K562 (cell line): ENCODE data around the gene GPD2. TPM values are rescaled to one million over a fixed set of nuclear protein-coding genes. Genes with fewer than 3 reads are reported as not detected.

Experiments
- ATAC-seq: fragments of 200-7000 bp; cut with Tn5 transposase; 3 replicates; pipeline ENCODE4 v1.9.1; 2020; ENCODE audit warnings: moderate library complexity
- BruUV-seq: library from RNA; stranded (reverse); fragments of 400-500 nt; replicated peaks from 2 replicates; lab custom pipeline; 2021; lab: Mats Ljungman, UMichigan
- CTCF ChIA-PET: fragments of 300-600 bp; formaldehyde crosslinking; extraction: SDS; loops from one replicate; lab custom pipeline; 2021; ENCODE audit warnings: low intra/inter-chr PET ratio; lab: Yijun Ruan, JAX
- POLR2A ChIA-PET: fragments of 300-600, 350-650 bp; sonication (Branson Sonifier 250); formaldehyde crosslinking; extraction: SDS; loops from one replicate; lab custom pipeline; 2021; ENCODE audit warnings: antibody characterized with exemption, inconsistent platforms; lab: Yijun Ruan, JAX
- DNase-seq, 4 experiments: peaks; one replicate each; pipeline versions ENCODE4 v3.0.0 to v3.0.0-alpha.2; 2011 to 2018; ENCODE audit warnings: low spot score in 3 of 4, mixed read lengths in 3 of 4; ENCODE audit errors: extremely low read depth in 1 of 4
- FAIRE-seq: peaks from 2 replicates; lab custom pipeline; 2011; peaks lifted over from hg19 to GRCh38; lab: Jason Lieb, UNC
- H2AFZ ChIP-seq: 2 replicates; pipeline ENCODE4 v1.6.0; 2011; ENCODE audit warnings: low read depth, low read length, control low read depth, inconsistent platforms
- H3K27ac ChIP-seq: fragments of 200-600 bp; 3 replicates; pipeline ENCODE4 v1.8.0; 2011; ENCODE audit warnings: low read depth, mild to moderate bottlenecking, control low read depth, inconsistent platforms, low read length, moderate library complexity, mixed read lengths; ENCODE audit errors: extremely low read depth
- H3K27me3 ChIP-seq, 2 experiments: fragments of 300-600 bp in 1 of 2; 2 replicates in 1 of 2; 3 replicates in 1 of 2; pipeline versions ENCODE4 v1.6.0 to v1.8.0; 2011; ENCODE audit warnings: inconsistent platforms in 2 of 2, low read length in 2 of 2, mild to moderate bottlenecking in 1 of 2, mixed read lengths in 1 of 2, moderate library complexity in 1 of 2; ENCODE audit not compliant: control insufficient read depth in 2 of 2, insufficient read depth in 2 of 2
- H3K36me3 ChIP-seq: fragments of 300-600 bp; 3 replicates; pipeline ENCODE4 v1.8.0; 2011; ENCODE audit warnings: mild to moderate bottlenecking, low read length, inconsistent platforms; ENCODE audit not compliant: control insufficient read depth, insufficient read depth
- H3K4me1 ChIP-seq, 2 experiments: fragments of 200-600 bp in 1 of 2; replicated peaks in 1 of 2; 2 replicates in 1 of 2; 3 replicates in 1 of 2; pipeline versions ENCODE4 v1.5.1 to v1.8.0; 2011; ENCODE audit warnings: inconsistent platforms in 2 of 2, low read length in 2 of 2, mild to moderate bottlenecking in 1 of 2, mixed read lengths in 1 of 2, moderate library complexity in 1 of 2; ENCODE audit not compliant: control insufficient read depth in 2 of 2, insufficient read depth in 2 of 2
- H3K4me2 ChIP-seq: 2 replicates; pipeline ENCODE4 v1.6.1; 2011; ENCODE audit warnings: low read length, control low read depth, inconsistent platforms, mixed read lengths; ENCODE audit not compliant: insufficient read depth
- H3K4me3 ChIP-seq: fragments of 200-600 bp; sonication (generic), shearing (Covaris generic); 2 replicates; pipeline ENCODE4 v1.5.1; 2016; ENCODE audit warnings: control low read depth, inconsistent platforms
- H3K79me2 ChIP-seq: fragments of 200-600 bp; 3 replicates; pipeline ENCODE4 v1.8.0; 2011; ENCODE audit warnings: low read length, inconsistent platforms; ENCODE audit not compliant: control insufficient read depth, insufficient read depth
- H3K9ac ChIP-seq, 2 experiments: 2 replicates each; pipeline versions ENCODE4 v1.6.0 to v1.6.1; 2011; ENCODE audit warnings: low read depth in 2 of 2, low read length in 2 of 2, control low read depth in 1 of 2, inconsistent platforms in 1 of 2, mild to moderate bottlenecking in 1 of 2, mixed read lengths in 1 of 2; ENCODE audit not compliant: insufficient read depth in 1 of 2
- H3K9me1 ChIP-seq: one replicate; pipeline ENCODE4 v1.6.0; 2011; ENCODE audit warnings: inconsistent platforms, mild to moderate bottlenecking, low read length, moderate library complexity; ENCODE audit not compliant: control insufficient read depth, insufficient read depth
- H3K9me3 ChIP-seq: replicated peaks from 2 replicates; pipeline ENCODE4 v1.5.1; 2011; ENCODE audit warnings: low read depth, low read length, inconsistent platforms; ENCODE audit not compliant: control insufficient read depth, insufficient read depth
- H4K20me1 ChIP-seq: replicated peaks from 2 replicates; pipeline ENCODE4 v1.6.1; 2011; ENCODE audit warnings: low read length, inconsistent platforms, mixed read lengths; ENCODE audit not compliant: control insufficient read depth, insufficient read depth
- KLF1 ChIP-seq: fragments of 450-650 bp; IDR thresholded peaks from 2 replicates; pipeline ENCODE4 v1.6.1; 2016; ENCODE audit warnings: missing genetic modification characterization, missing compliant biosample characterization
- MCM7 ChIP-seq, 2 experiments: fragments of 450-650 bp; IDR thresholded peaks; 2 replicates each; pipeline ENCODE4 v1.6.1; 2016 to 2018
- NR4A1 ChIP-seq, 2 experiments: fragments of 250-450 bp in 1 of 2; fragments of 450-650 bp in 1 of 2; sonication (Bioruptor Pico) in 1 of 2; IDR thresholded peaks; 2 replicates each; pipeline versions ENCODE4 v1.4.0 to v1.6.1; 2016 to 2020; ENCODE audit warnings: mild to moderate bottlenecking in 2 of 2, missing compliant biosample characterization in 1 of 2, missing genetic modification characterization in 1 of 2, moderate library complexity in 1 of 2
- POLR2H ChIP-seq: IDR thresholded peaks from 2 replicates; pipeline ENCODE4 v1.6.1; 2016; ENCODE audit warnings: missing genetic modification characterization, low read depth, mild to moderate bottlenecking, control low read depth, missing compliant biosample characterization, moderate library complexity
- RUNX1 ChIP-seq: sonication (generic); IDR thresholded peaks from 2 replicates; pipeline ENCODE4 v1.6.1; 2016; ENCODE audit warnings: antibody characterized with exemption, low read depth
- TBL1XR1 ChIP-seq, 2 experiments: IDR thresholded peaks; 2 replicates each; pipeline ENCODE4 v1.6.1; 2012; ENCODE audit warnings: improper control_type of control experiment in 2 of 2, low read length in 2 of 2, mild to moderate bottlenecking in 1 of 2
- UBTF ChIP-seq, 2 experiments: IDR thresholded peaks; 2 replicates each; pipeline ENCODE4 v1.6.1; 2012; ENCODE audit warnings: improper control_type of control experiment in 2 of 2, low read depth in 2 of 2, low read length in 2 of 2, borderline replicate concordance in 1 of 2
- ZNF239 ChIP-seq: fragments of 250-450 bp; sonication (Bioruptor Pico); IDR thresholded peaks from 2 replicates; pipeline ENCODE4 v1.4.0; 2020; ENCODE audit warnings: mild to moderate bottlenecking
- ZNF24 ChIP-seq: fragments of 450-650 bp; IDR thresholded peaks from 2 replicates; pipeline ENCODE4 v1.6.1; 2016
- ZNF589 ChIP-seq: fragments of 200-800 bp; sonication (Bioruptor generic); IDR thresholded peaks from 2 replicates; pipeline ENCODE4 v1.6.1; 2016; ENCODE audit warnings: low read depth, missing genetic modification characterization, missing compliant biosample characterization
- WGBS: fragments of 100-300 bp; shearing (Covaris generic); methylation state at CpG from one replicate; pipeline ENCODE4 v1.1.6; 2016; ENCODE audit warnings: low coverage, mixed read lengths; ENCODE audit not compliant: insufficient coverage; ENCODE audit errors: missing lambda C conversion rate; 5-methylcytosine and 5-hydroxymethylcytosine counted together
- in situ Hi-C: fragments of 300-500 bp; cut with MboI; formaldehyde crosslinking; loops from 4 replicates; pipeline ENCODE4 v1.15.0; 2018; ENCODE audit warnings: inconsistent platforms, mixed read lengths
- intact Hi-C: fragments of 100-400 bp; cut with micrococcal nuclease; formaldehyde crosslinking; loops from 2 replicates; pipeline ENCODE4 v1.14.2; 2022
- polyA plus RNA-seq, 8 experiments: library from polyadenylated mRNA; depleted of rRNA in 4 of 8; stranded (reverse) in 5 of 8; unstranded in 3 of 8; fragments of >200 nt; fragmentation: Nextera tagmentation in 2 of 8; fragmentation: Illumina TruSeq in 1 of 8; extraction: Ambion mirVana in 2 of 8; extraction: Trizol in 1 of 8; gene quantifications; 2 replicates each; pipeline versions ENCODE4 v1.2.1 to v1.2.3, GENCODE V29; 2011 to 2014; ENCODE audit warnings: inconsistent platforms in 1 of 8, missing spikeins in 1 of 8
- total RNA-seq, 7 experiments: library from RNA; depleted of rRNA in 6 of 7; stranded (reverse); fragments of >200 nt in 6 of 7; fragmentation: Illumina TruSeq in 2 of 7; extraction: Trizol in 2 of 7; gene quantifications; 2 replicates each; pipeline versions ENCODE4 v1.2.1 to v1.2.3, GENCODE V29; 2011 to 2021; ENCODE audit warnings: low replicate concordance in 1 of 7
- TF ChIP-seq, protein P1 (sequence below), 3 experiments: IDR thresholded peaks in 2 of 3; conservative IDR thresholded peaks in 1 of 3; 2 replicates each; pipeline ENCODE4 v1.5.1; 2011 to 2012; ENCODE audit warnings: low read length in 3 of 3, mild to moderate bottlenecking in 3 of 3, control low read depth in 2 of 3, improper control_type of control experiment in 1 of 3, inconsistent platforms in 1 of 3, low read depth in 1 of 3, mixed read lengths in 1 of 3, moderate library complexity in 1 of 3; ENCODE audit not compliant: insufficient read depth in 2 of 3
- TF ChIP-seq, protein P2 (sequence below): fragments of 200-800 bp; sonication (Bioruptor generic); IDR thresholded peaks from 2 replicates; pipeline ENCODE4 v1.6.1; 2017; ENCODE audit warnings: missing genetic modification characterization, missing compliant biosample characterization
- TF ChIP-seq, protein P3 (sequence below): fragments of 250-450 bp; sonication (Bioruptor Pico); IDR thresholded peaks from 2 replicates; pipeline ENCODE4 v1.4.0; 2020

GPD2 gene
- total and polyA plus RNA-seq, 9 of the 15 experiments (the other 6 are each of a cell fraction or from before 2014, with no cell fraction given) = 5.2 to 39.2 (median 19.0) TPM

DNA sequence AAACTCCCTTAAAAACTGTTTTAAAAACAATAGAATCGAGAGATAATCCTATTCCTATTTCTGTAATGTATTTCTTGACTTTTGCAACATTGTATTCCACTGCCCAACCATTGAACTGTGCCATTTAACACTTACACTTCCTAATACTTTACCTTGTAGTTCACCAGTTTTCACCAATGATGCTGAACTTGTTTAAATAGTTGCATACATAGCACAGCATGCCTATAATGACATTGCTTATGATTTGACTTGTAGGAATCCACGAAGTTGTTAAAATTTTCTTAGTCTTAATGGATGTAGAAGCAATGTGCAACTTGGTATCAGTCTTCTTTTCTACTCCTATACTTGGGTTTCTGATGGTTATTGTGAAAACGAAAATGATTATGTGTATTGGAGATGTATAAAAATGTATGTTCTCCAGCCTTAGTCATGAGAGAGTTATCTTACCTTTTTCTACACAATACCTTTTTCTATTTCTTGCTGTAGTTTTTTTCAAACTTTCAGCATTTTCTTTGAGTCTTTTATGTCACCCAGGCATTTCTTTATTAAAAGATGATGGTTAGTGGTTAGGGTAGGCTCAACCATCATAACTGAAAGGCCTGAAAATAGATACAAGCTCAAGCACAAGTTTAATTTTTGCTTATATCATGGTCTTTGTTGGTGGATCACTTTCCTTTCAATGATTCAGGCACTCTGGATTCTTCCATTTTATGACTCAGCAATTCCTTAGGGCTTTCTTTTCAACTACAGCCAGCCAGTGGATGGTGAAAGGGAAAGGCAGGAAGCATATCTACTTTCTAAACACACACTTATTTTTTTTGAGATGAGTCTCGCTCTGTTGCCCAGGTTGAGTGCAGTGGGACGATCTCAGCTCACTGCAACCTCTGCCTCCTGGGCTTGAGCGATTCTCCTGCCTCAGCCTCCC lies 9.4 kb downstream of the GPD2 start:
- ATAC-seq (peak; percentile 61), FAIRE-seq (no peak), DNase-seq (peak in 2 of 4 experiments; percentile 29 to 45)
- WGBS = 33% methylated on average over 6 of the region's 6 CpGs
- Histone ChIP-seq H3K4me1 (peaks cover 0 to 7% of the 10 kb centered on the region in 2 experiments; a peak in 3 of 5 replicates), H3K9me3 (no peaks in the 10 kb centered on the region), H3K4me2 (no peak overlapping the region; the same call in 1 of the 2 replicates), H3K4me3 (no peak overlapping the region), H3K27me3 (no peaks in the 10 kb centered on the region), H3K9me1 (no peaks in the 10 kb centered on the region), H3K27ac (peak overlapping the region; percentile 13; the same call in 1 of the 3 replicates), H2AFZ (peak overlapping the region; percentile 28), H3K36me3 (no peaks in the 10 kb centered on the region), H3K9ac (no peak overlapping the region), H4K20me1 (no peaks in the 10 kb centered on the region), H3K79me2 (peaks cover 2% of the 10 kb centered on the region; the same call in 2 of the 3 replicates)
- CTCF ChIA-PET = interaction anchor here (1.1 kb wide), 1 partner anchor 11 kb away, joined by 5 read pairs; no protein-coding TSS in a partner anchor
- in situ Hi-C loops = no loop called here
- intact Hi-C loops = no loop called here
- POLR2A ChIA-PET = interaction anchor here (0.6 kb wide), 1 partner anchor 1465 kb away, joined by 3 read pairs; no protein-coding TSS in a partner anchor
- BruUV-seq = no TSS peak
- TF ChIP-seq KLF1 (tag) (no peak), UBTF (IDR thresholded peaks at IDR 0.05; ENCODE audit: borderline replicate concordance in 1 of 2, low read depth in 2 of 2, low read length in 2 of 2) (no peak), POLR2H (tag) (peak; percentile 34; the same call in 1 of the 2 replicates), MCM7 (IDR thresholded peaks at IDR 0.05) (no peak), ZNF239 (CRISPR knock-in tag) (no peak), NR4A1 (CRISPR knock-in tag; IDR thresholded peaks at IDR 0.05) (no peak), NR4A1 (tag; IDR thresholded peaks at IDR 0.05) (0 out of 2 replicates have a peak, but pooled peaks have one; percentile 39), ZNF589 (CRISPR knock-in tag) (no peak), ZNF24 (no peak), RUNX1 (no peak), TBL1XR1 (IDR thresholded peaks at IDR 0.05; ENCODE audit: low read length in 2 of 2) (no peak)
- TF ChIP-seq, protein P1, sequence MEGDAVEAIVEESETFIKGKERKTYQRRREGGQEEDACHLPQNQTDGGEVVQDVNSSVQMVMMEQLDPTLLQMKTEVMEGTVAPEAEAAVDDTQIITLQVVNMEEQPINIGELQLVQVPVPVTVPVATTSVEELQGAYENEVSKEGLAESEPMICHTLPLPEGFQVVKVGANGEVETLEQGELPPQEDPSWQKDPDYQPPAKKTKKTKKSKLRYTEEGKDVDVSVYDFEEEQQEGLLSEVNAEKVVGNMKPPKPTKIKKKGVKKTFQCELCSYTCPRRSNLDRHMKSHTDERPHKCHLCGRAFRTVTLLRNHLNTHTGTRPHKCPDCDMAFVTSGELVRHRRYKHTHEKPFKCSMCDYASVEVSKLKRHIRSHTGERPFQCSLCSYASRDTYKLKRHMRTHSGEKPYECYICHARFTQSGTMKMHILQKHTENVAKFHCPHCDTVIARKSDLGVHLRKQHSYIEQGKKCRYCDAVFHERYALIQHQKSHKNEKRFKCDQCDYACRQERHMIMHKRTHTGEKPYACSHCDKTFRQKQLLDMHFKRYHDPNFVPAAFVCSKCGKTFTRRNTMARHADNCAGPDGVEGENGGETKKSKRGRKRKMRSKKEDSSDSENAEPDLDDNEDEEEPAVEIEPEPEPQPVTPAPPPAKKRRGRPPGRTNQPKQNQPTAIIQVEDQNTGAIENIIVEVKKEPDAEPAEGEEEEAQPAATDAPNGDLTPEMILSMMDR (IDR thresholded peaks at IDR 0.05 in 2 of 3, conservative IDR thresholded peaks at IDR 0.05 in 1 of 3; ENCODE audit: insufficient read depth in 2 of 3, low read depth in 1 of 3, low read length in 3 of 3) = no peak
- TF ChIP-seq, protein P2, sequence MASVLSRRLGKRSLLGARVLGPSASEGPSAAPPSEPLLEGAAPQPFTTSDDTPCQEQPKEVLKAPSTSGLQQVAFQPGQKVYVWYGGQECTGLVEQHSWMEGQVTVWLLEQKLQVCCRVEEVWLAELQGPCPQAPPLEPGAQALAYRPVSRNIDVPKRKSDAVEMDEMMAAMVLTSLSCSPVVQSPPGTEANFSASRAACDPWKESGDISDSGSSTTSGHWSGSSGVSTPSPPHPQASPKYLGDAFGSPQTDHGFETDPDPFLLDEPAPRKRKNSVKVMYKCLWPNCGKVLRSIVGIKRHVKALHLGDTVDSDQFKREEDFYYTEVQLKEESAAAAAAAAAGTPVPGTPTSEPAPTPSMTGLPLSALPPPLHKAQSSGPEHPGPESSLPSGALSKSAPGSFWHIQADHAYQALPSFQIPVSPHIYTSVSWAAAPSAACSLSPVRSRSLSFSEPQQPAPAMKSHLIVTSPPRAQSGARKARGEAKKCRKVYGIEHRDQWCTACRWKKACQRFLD = no peak
- TF ChIP-seq, protein P3, sequence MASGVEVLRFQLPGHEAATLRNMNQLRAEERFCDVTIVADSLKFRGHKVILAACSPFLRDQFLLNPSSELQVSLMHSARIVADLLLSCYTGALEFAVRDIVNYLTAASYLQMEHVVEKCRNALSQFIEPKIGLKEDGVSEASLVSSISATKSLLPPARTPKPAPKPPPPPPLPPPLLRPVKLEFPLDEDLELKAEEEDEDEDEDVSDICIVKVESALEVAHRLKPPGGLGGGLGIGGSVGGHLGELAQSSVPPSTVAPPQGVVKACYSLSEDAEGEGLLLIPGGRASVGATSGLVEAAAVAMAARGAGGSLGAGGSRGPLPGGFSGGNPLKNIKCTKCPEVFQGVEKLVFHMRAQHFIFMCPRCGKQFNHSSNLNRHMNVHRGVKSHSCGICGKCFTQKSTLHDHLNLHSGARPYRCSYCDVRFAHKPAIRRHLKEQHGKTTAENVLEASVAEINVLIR (CRISPR knock-in tag) = no peak
